Liver (tissue), 9 donors: ENCODE data around the gene EXOSC3. TPM values are rescaled to one million over a fixed set of nuclear protein-coding genes. Genes with fewer than 3 reads are reported as not detected.

Source experiments
- DNase-seq: peaks from one replicate; pipeline ENCODE4 v3.0.0-alpha.2; 2017; ENCODE audit warnings: low spot score
- H3K27ac ChIP-seq, 2 donors: one replicate each; pipeline ENCODE4 v1.7.0; 2013; ENCODE audit warnings: inconsistent platforms in 2 of 2, low read length in 2 of 2, control low read depth in 1 of 2, low read depth in 1 of 2, mild to moderate bottlenecking in 1 of 2
- H3K27me3 ChIP-seq, 4 donors: one replicate each; pipeline versions ENCODE4 v1.6.1 to v1.7.0; 2013; ENCODE audit warnings: low read length in 3 of 4, inconsistent platforms in 1 of 4, mild to moderate bottlenecking in 1 of 4, moderate library complexity in 1 of 4; ENCODE audit not compliant: control insufficient read depth in 4 of 4, insufficient read depth in 4 of 4
- H3K36me3 ChIP-seq, 4 donors: one replicate each; pipeline versions ENCODE4 v1.6.1 to v1.7.0; 2013; ENCODE audit warnings: low read length in 3 of 4, mild to moderate bottlenecking in 3 of 4, low read depth in 1 of 4, moderate library complexity in 1 of 4; ENCODE audit not compliant: control insufficient read depth in 4 of 4, insufficient read depth in 3 of 4
- H3K4me1 ChIP-seq, 4 donors: one replicate each; pipeline versions ENCODE4 v1.6.1 to v1.7.0; 2013; ENCODE audit warnings: low read length in 3 of 4, mild to moderate bottlenecking in 3 of 4, moderate library complexity in 1 of 4; ENCODE audit not compliant: control insufficient read depth in 4 of 4, insufficient read depth in 4 of 4
- H3K4me3 ChIP-seq, 3 donors: one replicate each; pipeline versions ENCODE4 v1.6.1 to v1.7.0; 2013; ENCODE audit warnings: low read length in 3 of 3, control low read depth in 1 of 3, low read depth in 1 of 3, mild to moderate bottlenecking in 1 of 3
- H3K9ac ChIP-seq, 2 donors: one replicate each; pipeline ENCODE4 v1.7.0; 2013; ENCODE audit warnings: low read length in 2 of 2, mild to moderate bottlenecking in 2 of 2, moderate library complexity in 2 of 2, control low read depth in 1 of 2, low read depth in 1 of 2
- H3K9me3 ChIP-seq, 4 donors: one replicate each; pipeline versions ENCODE4 v1.6.1 to v1.7.0; 2013; ENCODE audit warnings: low read length in 3 of 4; ENCODE audit not compliant: control insufficient read depth in 4 of 4
- EGR1 ChIP-seq, 2 donors: IDR thresholded peaks; 2 replicates each; pipeline ENCODE4 v1.6.1; 2016 to 2018; ENCODE audit warnings: antibody characterized with exemption in 2 of 2, low read depth in 2 of 2
- FOXA2 ChIP-seq: IDR thresholded peaks from 2 replicates; pipeline ENCODE4 v1.6.1; 2016; ENCODE audit warnings: antibody characterized with exemption
- GABPA ChIP-seq, 2 donors: IDR thresholded peaks in 1 of 2; conservative IDR thresholded peaks in 1 of 2; 2 replicates each; pipeline ENCODE4 v1.6.1; 2016; ENCODE audit warnings: antibody characterized with exemption in 2 of 2, mild to moderate bottlenecking in 1 of 2, moderate library complexity in 1 of 2
- HNF4A ChIP-seq, 2 donors: conservative IDR thresholded peaks; 2 replicates each; pipeline ENCODE4 v1.6.1; 2016; ENCODE audit warnings: antibody characterized with exemption in 2 of 2, mild to moderate bottlenecking in 2 of 2
- HNF4G ChIP-seq: IDR thresholded peaks from 2 replicates; pipeline ENCODE4 v1.6.1; 2016; ENCODE audit warnings: antibody characterized with exemption
- JUND ChIP-seq, 2 donors: IDR thresholded peaks; 2 replicates each; pipeline ENCODE4 v1.6.1; 2016; ENCODE audit warnings: antibody characterized with exemption in 2 of 2
- NR2F2 ChIP-seq: IDR thresholded peaks from 2 replicates; pipeline ENCODE4 v1.6.1; 2016; ENCODE audit warnings: antibody characterized with exemption
- RAD21 ChIP-seq, 2 donors: IDR thresholded peaks; 2 replicates each; pipeline ENCODE4 v1.6.1; 2016; ENCODE audit warnings: antibody characterized with exemption in 2 of 2, mild to moderate bottlenecking in 2 of 2
- RXRA ChIP-seq, 2 donors: IDR thresholded peaks; 2 replicates each; pipeline ENCODE4 v1.6.1; 2017 to 2018; ENCODE audit warnings: antibody characterized with exemption in 2 of 2, mild to moderate bottlenecking in 1 of 2
- YY1 ChIP-seq: IDR thresholded peaks from 2 replicates; pipeline ENCODE4 v1.6.1; 2016; ENCODE audit warnings: antibody characterized with exemption, mild to moderate bottlenecking
- WGBS: extraction: QIAGEN DNeasy Blood & Tissue Kit; methylation state at CpG from one replicate; pipeline ENCODE4 v1.1.7; 2013; 5-methylcytosine and 5-hydroxymethylcytosine counted together
- polyA plus RNA-seq, 2 donors: library from polyadenylated mRNA; stranded (reverse) in 1 of 2; unstranded in 1 of 2; fragments of 200-250 nt in 1 of 2; fragments of >200 nt in 1 of 2; fragmentation: Nextera tagmentation in 1 of 2; extraction: Ambion mirVana in 1 of 2; gene quantifications; one replicate each; pipeline versions ENCODE4 v1.2.1 to v1.2.3, GENCODE V29; 2013 to 2015
- total RNA-seq, 2 donors: library from RNA; depleted of rRNA; stranded (reverse); fragments of >200 nt; gene quantifications; one replicate each; pipeline ENCODE4 v1.2.3, GENCODE V29; 2014
- TF ChIP-seq, protein P1 (sequence below): IDR thresholded peaks from 2 replicates; pipeline ENCODE4 v1.6.1; 2016; ENCODE audit warnings: antibody characterized with exemption
- TF ChIP-seq, protein P2 (sequence below): fragments of 150-350 bp; IDR thresholded peaks from 2 replicates; pipeline ENCODE4 v1.5.1; 2017; ENCODE audit warnings: improper control_type of control experiment, low read depth, low read length; ENCODE audit not compliant: missing input control
- TF ChIP-seq, protein P3 (sequence below): IDR thresholded peaks from 2 replicates; pipeline ENCODE4 v1.6.1; 2016; ENCODE audit warnings: antibody characterized with exemption
- TF ChIP-seq, protein P4 (sequence below): IDR thresholded peaks from 2 replicates; pipeline ENCODE4 v1.6.1; 2016; ENCODE audit warnings: antibody characterized with exemption, mild to moderate bottlenecking
- TF ChIP-seq, protein P5 (sequence below): IDR thresholded peaks from 2 replicates; pipeline ENCODE4 v1.6.1; 2016; ENCODE audit warnings: antibody characterized with exemption
- donor health status: healthy.
- donor health status: healthy.
- donor health status: healthy.
- donor health status: healthy.
- donor health status: healthy.

EXOSC3 gene
- total and polyA plus RNA-seq, 4 donors = 16.2 to 27.7 (median 19.6) TPM

- Histone ChIP-seq H3K9me3 (no peaks in the 10 kb centered on the region), H3K4me3 (no peak overlapping the region), H3K9ac (no peak overlapping the region), H3K4me1 (no peaks in the 10 kb centered on the region), H3K36me3 (peaks cover 0 to 5% (median 1%) of the 10 kb centered on the region in 4 donors), H3K27me3 (no peaks in the 10 kb centered on the region), H3K27ac (no peak overlapping the region)
- TF ChIP-seq NR2F2 (no peak), JUND (IDR thresholded peaks at IDR 0.05) (no peak), YY1 (no peak), FOXA2 (no peak), HNF4A (conservative IDR thresholded peaks at IDR 0.05) (no peak), EGR1 (IDR thresholded peaks at IDR 0.05; ENCODE audit: low read depth in 2 of 2) (no peak), HNF4G (no peak)
- TF ChIP-seq, protein P1, sequence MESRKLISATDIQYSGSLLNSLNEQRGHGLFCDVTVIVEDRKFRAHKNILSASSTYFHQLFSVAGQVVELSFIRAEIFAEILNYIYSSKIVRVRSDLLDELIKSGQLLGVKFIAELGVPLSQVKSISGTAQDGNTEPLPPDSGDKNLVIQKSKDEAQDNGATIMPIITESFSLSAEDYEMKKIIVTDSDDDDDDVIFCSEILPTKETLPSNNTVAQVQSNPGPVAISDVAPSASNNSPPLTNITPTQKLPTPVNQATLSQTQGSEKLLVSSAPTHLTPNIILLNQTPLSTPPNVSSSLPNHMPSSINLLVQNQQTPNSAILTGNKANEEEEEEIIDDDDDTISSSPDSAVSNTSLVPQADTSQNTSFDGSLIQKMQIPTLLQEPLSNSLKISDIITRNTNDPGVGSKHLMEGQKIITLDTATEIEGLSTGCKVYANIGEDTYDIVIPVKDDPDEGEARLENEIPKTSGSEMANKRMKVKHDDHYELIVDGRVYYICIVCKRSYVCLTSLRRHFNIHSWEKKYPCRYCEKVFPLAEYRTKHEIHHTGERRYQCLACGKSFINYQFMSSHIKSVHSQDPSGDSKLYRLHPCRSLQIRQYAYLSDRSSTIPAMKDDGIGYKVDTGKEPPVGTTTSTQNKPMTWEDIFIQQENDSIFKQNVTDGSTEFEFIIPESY = no peak
- TF ChIP-seq, protein P2, sequence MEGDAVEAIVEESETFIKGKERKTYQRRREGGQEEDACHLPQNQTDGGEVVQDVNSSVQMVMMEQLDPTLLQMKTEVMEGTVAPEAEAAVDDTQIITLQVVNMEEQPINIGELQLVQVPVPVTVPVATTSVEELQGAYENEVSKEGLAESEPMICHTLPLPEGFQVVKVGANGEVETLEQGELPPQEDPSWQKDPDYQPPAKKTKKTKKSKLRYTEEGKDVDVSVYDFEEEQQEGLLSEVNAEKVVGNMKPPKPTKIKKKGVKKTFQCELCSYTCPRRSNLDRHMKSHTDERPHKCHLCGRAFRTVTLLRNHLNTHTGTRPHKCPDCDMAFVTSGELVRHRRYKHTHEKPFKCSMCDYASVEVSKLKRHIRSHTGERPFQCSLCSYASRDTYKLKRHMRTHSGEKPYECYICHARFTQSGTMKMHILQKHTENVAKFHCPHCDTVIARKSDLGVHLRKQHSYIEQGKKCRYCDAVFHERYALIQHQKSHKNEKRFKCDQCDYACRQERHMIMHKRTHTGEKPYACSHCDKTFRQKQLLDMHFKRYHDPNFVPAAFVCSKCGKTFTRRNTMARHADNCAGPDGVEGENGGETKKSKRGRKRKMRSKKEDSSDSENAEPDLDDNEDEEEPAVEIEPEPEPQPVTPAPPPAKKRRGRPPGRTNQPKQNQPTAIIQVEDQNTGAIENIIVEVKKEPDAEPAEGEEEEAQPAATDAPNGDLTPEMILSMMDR = no peak
- TF ChIP-seq, protein P3, sequence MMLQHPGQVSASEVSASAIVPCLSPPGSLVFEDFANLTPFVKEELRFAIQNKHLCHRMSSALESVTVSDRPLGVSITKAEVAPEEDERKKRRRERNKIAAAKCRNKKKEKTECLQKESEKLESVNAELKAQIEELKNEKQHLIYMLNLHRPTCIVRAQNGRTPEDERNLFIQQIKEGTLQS = no peak
- TF ChIP-seq, protein P4, sequence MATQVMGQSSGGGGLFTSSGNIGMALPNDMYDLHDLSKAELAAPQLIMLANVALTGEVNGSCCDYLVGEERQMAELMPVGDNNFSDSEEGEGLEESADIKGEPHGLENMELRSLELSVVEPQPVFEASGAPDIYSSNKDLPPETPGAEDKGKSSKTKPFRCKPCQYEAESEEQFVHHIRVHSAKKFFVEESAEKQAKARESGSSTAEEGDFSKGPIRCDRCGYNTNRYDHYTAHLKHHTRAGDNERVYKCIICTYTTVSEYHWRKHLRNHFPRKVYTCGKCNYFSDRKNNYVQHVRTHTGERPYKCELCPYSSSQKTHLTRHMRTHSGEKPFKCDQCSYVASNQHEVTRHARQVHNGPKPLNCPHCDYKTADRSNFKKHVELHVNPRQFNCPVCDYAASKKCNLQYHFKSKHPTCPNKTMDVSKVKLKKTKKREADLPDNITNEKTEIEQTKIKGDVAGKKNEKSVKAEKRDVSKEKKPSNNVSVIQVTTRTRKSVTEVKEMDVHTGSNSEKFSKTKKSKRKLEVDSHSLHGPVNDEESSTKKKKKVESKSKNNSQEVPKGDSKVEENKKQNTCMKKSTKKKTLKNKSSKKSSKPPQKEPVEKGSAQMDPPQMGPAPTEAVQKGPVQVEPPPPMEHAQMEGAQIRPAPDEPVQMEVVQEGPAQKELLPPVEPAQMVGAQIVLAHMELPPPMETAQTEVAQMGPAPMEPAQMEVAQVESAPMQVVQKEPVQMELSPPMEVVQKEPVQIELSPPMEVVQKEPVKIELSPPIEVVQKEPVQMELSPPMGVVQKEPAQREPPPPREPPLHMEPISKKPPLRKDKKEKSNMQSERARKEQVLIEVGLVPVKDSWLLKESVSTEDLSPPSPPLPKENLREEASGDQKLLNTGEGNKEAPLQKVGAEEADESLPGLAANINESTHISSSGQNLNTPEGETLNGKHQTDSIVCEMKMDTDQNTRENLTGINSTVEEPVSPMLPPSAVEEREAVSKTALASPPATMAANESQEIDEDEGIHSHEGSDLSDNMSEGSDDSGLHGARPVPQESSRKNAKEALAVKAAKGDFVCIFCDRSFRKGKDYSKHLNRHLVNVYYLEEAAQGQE = no peak
- TF ChIP-seq, protein P5, sequence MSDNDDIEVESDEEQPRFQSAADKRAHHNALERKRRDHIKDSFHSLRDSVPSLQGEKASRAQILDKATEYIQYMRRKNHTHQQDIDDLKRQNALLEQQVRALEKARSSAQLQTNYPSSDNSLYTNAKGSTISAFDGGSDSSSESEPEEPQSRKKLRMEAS = no peak
- WGBS = 92% methylated on average over 3 of the region's 3 CpGs
- DNase-seq = no peak
Observed at GRCh38 chr9:37761511-37761910, 23.4 kb downstream of the EXOSC3 start.

DNA sequence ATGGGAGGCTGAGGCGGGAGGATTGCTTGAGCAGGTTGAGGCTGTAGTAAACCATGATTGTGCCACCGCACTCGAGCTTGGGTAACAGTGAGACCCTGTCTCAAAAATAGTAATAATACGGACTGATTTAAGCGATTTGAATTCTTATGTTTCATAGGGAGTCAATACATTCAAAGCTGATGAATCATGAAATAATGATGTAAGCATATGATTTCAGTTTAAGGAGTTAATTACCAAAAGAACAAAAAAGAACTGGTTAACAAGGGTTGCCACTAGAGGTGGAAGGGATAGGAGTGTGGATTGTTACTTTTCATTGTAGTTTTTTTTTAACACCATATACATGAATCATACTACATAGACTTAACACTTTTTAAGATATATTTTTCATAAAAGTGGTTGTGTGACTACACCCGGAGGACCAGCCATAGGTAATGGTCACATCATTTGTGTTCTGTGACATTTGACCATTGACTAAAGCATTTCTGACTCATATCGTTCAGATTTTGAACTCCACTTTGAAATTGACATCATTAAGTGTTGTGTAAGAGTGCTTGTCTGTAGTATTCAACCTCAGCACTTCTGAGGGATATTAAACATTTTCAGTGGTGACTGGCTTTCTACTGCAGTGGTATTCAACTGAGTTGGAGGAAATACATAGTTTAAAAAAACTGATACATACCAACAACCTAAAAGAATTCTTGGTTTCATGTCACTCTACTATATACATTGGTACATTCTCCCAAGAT lies 24.3 kb downstream of the EXOSC3 start:
- H3K27ac ChIP-seq = no peak overlapping the region
- 89% methylated on average over 7 of the region's 7 CpGs for WGBS
- DNase-seq = no peak

More for the DNA sequence above, 24.3 kb downstream of the EXOSC3 start:
- H3K4me1 ChIP-seq = no peaks in the 10 kb centered on the region
- H3K4me3 ChIP-seq = no peak overlapping the region
- H3K9ac ChIP-seq = no peak overlapping the region
- TF ChIP-seq GABPA (IDR thresholded peaks at IDR 0.05 in 1 of 2, conservative IDR thresholded peaks at IDR 0.05 in 1 of 2) = no peak
- TF ChIP-seq, protein P3 = no peak
- no peak for TF ChIP-seq RAD21 (IDR thresholded peaks at IDR 0.05)
- TF ChIP-seq, protein P5 = no peak
- no peak for TF ChIP-seq RXRA (IDR thresholded peaks at IDR 0.05)
- TF ChIP-seq, protein P4 = no peak
- no peaks in the 10 kb centered on the region for H3K9me3 ChIP-seq
- peaks cover 0 to 5% (median 1%) of the 10 kb centered on the region in 4 donors for H3K36me3 ChIP-seq
- H3K27me3 ChIP-seq = no peaks in the 10 kb centered on the region
